ENCODE results near the gene KLHL40.

The KLHL40 gene

DNA sequence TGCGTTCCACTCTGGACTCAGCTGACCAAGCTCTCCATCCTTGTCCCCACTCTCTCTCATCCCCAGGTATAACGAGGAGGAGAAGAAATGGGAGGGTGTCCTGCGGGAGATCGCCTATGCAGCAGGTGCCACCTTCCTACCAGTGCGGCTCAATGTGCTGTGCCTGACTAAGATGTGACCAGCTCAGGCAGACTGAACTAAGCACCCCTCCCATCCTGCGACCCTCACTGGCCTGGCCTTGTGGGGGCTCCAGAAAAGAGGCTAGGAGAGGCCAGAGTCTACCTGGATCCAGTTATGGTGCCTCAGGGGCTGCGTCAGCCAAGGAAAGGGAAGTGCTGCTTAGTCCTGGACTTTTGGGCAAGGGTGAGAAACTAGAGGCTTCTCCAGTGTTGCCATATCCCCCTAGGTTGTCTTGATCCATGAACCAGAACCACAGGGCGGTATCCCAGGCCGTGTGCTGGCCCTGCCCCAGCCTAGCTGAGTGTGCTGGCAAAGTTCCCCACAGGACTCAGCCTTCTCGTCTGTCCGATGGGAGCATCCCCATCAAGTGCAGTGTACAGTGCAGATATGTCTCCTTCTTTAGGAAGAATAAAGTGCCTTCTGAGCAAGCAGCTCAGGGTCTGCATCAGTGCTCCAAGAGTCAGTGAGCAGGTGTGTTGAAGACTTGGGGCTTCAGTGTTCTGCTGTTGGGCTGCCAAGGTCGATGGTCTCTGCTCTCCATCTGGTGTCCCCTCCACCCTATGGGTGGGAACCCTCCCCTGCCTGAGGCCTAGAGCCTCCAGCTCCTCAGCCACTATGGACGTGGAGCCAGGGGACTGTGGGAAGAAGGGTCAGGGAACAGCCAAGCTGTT lies 6.7 kb downstream of the KLHL40 start:
- no peak for DNase-seq

DNA sequence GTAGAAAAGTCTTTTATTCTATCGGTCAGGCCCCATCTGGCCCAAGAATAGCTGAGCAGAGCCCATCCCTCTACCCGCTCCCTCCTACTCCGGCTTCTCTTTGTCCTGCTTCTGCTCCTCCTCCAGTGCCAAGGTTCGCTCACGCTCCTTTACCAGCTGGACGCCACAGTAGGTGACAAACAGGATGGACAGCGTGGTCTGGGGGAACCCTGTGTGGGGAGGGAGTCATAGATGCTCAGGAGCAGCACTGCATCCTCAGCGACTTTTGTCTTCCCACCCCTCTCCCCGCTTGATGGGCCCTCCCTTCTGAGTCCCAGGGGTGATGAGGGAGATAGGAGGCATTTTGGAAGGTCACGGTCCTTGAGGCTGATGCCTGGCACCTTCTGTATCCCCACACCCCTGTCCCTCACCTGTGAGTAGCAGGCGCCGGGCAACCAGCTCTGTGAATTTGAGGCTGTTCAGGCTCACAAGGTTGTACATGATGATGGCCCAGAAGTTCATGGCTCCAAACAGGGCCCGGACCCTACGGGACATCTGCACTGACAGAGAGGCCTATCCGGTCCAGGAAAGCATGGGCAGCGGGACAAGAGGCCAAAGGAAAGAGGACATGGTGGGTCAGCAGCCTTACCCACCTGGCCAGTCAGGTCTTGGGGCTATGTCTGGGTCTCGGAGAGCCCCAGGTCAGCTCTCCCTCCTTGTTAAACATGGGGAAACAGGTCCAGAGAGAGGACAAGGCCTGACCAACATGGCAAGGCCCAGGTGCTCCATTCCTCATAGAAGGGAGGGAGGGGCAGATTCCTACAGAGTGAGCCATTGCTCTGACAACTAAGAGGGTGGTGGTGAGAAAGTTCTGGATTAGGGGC lies 7.6 kb downstream of the KLHL40 start:
- no peak for DNase-seq

GRCh38 chr3:42693530-42693930 lies 8.2 kb downstream of the KLHL40 start:
- DNase-seq, result no peak

- no peak for DNase-seq
Measured at GRCh38 chr3:42694366-42694765, 9.0 kb downstream of the KLHL40 start.

- peak; percentile 17 for DNase-seq
Measured at GRCh38 chr3:42696356-42697288, 11.3 kb downstream of the KLHL40 start.

DNA sequence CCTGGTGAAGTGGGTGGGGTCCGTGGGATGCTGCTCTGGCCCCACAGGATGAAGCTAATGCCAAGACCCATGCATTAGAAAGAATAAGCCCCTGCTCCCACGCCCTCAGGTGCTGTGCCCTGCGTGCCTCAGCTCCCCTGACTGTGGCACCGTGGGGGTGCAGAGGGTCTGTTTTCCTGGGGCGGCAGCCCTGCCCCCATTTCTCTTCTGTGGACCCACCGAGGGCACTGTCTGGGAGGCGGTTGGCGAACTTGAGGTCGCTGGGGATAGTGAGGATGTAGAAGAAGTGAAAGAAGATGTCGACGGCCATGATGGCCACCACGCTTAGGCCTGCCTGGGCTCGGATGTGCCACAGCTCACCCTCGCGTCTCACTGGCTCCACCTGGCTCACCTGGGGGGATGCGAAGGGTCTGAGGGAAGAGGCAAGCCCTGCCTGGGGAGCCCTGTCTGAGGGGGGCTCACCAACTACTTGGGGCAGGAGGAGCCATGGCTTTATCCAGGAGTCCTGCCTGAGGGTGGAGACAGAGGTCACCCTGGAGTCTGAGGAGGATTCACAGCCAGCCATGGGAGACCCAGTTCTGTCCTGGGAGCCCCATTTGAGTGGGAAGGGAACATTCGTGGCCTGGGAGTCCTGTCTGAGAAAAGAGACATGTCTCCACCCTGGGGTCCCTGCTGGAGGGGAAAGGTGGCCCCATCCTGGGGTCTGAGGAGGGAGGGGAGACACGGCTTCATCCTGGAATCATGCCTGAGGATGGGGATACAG lies 12.1 kb downstream of the KLHL40 start:
- no peak for DNase-seq

DNA sequence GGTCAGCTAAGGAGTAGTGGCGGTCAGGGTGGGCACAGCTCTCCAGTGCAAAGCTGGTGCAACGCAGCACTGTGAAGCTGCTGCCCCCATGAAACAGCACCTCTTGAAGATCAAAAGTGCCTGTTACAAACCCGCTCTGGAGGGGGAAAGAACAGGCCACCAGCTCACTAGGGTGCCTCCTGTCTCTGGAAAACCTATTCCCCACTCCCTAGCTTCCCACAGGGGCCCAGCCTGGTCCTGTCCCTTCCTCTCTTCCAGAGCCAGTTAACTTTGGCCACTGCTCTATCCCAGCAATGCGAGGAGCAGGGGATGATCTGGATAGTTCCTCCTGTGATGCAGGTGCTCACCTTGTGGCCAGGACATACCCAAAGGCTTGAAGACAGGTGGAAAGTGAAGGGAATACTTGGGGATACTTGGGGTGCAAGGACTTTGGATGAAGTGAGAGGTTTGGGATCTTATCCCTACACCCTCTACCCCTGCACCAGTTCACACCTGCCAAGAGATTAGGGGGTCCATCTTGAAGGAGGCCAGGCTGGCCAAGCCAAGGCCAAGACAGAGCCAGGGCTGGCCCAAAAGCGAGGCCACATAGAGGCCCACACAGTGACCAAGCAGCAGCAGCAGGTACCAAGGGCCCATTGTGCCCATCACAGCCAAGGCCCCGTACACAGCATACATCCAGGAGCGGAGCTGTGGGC lies 13.0 kb downstream of the KLHL40 start:
- DNase-seq, result no peak

- no peak for DNase-seq
Measured at GRCh38 chr3:42698911-42699230, 13.5 kb downstream of the KLHL40 start.

- no peak for DNase-seq
Measured at GRCh38 chr3:42699511-42699971, 14.2 kb downstream of the KLHL40 start.

DNA sequence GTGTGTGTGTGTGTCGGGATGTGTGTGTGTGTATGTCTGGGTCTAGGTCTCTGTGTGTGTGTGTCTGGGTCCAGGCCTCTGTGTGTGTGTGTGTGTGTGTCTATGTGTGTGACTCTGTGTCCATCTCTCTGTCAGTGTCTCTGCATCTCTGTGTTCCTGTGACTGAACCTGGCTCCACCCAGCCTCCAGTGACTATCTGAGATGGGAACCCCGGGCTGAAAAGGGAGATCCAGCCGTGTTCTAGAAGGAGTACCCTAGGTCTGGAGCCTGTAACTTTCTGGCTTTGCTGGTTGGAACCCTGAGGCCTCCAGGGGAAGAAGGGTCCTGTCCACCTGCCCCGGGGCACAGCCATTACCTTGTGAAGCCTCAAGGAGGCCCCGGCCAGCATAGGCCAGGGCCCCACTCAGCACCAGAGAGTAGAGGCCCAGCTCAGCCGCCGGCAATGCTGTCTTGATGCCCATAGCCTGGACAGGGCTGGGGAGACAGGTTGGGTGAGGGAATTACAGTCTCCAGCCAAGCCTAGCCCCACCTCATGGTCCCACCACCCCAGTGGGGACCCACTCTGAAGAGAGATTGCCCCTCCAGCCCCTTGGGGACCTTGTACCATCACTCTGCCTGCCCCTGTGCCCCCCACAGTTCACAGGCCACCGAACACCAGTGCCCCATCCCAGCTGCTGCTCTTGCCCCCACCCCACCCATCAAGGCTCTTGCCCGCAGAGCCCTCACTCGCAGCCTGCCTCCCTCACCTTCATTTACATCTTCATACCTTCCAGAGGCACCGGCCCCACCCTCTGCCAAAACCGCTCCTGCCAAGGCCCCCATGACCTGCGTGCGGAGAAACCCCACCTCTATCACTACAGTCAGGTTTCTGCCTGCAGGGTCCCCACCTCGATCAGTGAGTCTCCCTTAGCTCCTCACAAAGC lies 15.3 kb downstream of the KLHL40 start:
- DNase-seq, result no peak

DNA sequence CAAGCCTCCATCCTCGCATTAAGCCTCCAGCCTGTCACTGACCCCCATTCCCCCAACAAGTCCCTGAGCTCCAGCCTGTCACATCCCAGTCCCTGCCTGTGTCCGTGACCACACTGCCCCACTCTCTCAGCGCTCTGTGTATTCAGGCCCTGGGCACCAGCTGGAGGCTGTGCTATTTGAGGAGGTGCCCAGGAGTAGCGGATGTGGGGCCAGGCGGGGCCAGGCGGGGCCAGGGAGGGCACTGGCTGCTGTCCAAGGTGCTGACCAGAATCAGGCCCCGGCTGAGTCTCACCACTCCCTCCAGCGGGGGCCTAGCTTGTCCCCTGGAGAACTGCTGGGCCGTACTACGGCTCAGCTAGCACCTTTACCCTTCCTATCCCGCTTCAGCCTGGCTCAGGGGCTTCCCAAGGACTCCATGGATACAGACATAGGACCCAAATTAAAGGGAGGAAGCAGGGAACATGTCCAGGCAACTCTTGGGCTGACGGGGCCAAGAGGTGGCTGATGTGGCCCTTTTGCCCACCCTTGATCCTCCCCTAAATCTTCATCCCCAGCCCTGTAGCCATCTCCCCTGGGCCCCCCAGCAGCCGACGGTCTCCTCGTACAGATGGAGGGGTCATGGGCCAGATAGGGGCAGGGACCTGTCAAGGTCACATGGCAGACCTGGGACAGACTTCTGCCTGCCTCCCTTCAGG lies 16.2 kb downstream of the KLHL40 start:
- no peak for DNase-seq

DNA sequence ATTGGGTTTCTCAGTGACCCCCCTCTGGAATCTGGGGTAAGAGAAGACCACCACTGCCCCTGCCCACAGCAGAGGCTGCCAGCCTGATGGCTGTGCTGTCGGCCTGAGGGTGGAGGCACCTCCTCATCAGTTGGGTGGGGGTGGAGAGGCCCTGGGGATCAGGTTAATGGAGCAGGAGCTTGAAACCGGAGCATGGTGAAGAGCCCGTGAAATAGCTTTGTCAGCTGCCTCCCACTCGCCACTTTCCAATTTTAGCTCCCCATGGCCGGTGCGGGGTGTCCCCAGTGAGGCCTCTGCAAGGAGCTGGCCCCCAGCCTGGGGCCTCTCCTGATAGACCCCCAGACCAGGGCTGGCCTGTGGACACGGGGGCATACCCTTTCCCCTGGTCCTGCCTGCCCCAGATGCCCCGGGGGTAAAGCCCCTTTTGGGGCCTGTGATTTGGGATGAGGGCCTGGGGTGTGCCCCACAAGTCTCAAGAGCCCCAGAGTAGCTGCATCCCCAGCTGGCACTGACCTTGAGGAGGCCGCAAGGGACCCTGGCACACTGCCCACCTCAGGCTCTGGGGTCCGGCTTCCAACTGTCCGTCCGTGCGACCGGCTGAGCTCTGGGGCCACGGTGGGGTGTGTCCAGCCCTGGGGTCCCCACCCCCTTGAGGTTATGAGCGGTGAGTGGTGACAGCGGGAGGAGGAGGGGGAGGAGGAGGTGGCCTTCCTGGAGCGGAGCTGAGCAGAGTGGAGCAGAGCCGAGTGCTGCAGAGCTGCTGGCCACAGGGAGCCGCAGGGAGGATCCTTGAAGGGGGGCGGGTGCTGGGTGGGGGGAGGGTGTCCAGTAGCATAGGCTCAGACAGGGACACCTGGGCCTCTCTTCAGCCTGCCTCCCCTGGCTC lies 17.0 kb downstream of the KLHL40 start, which contains the start of gene HHATL:
HHATL (minus strand) TSS at position 733 of the 886 bp plus-strand sequence. CDS start 1,972 bp downstream, outside the sequence.
- DNase-seq, result peak; percentile 56

- peak; percentile 56 for DNase-seq
Measured at GRCh38 chr3:42702982-42703694, 17.8 kb downstream of the KLHL40 start.

GRCh38 chr3:42703695-42704025 lies 18.3 kb downstream of the KLHL40 start:
- DNase-seq, result no peak

DNA sequence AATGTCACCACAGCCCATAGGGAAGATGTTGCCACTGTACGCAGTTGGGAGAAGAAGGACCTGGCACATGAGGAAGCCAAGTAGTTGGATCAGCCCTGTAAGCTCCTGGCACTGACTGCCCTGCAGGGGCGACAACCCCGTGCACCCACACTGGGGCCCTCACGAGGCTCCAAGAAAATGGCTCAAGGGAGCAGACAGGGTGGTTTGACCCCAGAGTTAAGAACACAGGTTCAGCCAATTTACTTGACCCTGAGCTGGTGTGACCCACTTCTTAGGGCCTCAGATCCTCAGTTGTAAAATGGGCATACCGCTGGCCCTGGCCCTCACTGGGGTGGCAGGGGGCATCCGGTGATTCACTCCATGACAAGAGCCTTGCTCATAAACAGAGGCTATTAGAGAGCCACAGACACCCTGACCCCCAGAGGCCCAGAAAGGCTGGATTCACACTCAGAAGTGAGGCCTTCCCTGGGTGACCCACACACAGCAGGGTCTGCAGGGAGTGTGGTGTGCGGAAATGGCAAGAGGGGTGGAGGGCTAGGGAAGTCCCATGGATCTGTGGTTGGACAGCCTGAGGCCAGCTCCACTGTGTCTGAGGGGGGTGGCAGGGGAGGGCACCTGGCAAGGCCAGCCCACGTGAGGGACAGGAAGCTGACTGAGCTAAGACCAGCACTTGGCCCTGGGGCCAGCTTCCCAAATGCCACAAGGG lies 19.0 kb downstream of the KLHL40 start:
- no peak for DNase-seq

DNA sequence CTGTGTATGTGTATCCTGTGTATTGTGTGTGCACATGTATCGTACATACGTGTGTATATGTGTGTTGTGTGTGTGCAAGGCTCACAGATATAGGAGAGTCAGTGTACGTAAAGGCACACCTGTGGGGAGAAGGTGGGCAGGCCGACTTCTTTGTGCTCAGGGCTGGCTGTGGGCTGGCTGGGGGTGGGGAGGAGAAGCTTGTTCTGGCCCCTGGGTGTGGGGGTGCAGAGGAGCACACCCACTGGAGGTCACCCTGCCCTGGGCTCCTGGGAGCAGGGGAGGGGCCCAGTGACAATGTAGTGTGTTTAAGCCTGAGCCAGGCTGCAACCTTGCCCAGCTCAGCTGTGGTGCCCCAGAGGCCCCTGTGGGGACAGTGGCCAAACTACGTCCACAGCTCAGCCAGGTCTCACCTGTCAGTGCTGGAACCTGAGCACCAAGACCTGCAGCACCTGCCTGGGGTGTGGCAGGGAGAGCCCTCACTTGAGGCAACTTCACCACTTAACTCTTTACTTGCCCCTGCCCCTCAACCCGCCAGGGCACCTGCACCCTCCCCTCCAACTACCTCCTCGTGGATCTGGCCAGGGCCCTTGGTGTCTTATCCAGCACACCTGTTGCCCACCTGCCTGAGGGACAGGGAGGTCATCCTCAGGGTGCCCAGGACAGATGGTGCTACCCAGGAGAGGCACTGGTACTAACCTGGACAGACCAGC lies 19.9 kb downstream of the KLHL40 start:
- no peak for DNase-seq

Measured in DMS79 treated with DMSO at 0.1 percent for 48 hours (cell line).